Measurements from ENCODE around the gene RHOXF2B.
"Not testable (repeated sequence)": the region's sequence is repeated elsewhere in the genome, so short reads cannot be mapped to it uniquely, and the experiment has no call there.

DNA sequence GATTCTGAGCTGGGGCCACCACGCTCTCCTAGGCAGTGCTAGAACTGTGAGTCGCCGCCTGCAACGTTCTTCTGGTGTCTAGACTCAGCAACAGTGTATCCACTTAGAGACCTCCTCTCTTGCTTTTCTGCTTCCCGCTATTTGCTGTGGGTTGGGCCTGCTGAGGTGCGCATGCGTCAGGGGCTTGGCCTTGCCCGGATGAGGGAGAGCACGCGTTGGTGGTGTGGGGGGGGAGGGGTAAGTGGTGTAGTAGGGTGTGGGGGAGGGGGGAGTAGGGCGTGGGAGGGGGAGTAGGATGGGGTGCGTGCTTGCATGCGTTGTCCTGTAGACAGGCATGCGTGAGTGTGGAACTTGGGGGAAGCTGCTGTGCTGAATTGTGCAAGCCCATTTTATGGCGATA lies at the start of gene RHOXF2B:
- TF ChIP-seq, protein P1, sequence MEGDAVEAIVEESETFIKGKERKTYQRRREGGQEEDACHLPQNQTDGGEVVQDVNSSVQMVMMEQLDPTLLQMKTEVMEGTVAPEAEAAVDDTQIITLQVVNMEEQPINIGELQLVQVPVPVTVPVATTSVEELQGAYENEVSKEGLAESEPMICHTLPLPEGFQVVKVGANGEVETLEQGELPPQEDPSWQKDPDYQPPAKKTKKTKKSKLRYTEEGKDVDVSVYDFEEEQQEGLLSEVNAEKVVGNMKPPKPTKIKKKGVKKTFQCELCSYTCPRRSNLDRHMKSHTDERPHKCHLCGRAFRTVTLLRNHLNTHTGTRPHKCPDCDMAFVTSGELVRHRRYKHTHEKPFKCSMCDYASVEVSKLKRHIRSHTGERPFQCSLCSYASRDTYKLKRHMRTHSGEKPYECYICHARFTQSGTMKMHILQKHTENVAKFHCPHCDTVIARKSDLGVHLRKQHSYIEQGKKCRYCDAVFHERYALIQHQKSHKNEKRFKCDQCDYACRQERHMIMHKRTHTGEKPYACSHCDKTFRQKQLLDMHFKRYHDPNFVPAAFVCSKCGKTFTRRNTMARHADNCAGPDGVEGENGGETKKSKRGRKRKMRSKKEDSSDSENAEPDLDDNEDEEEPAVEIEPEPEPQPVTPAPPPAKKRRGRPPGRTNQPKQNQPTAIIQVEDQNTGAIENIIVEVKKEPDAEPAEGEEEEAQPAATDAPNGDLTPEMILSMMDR (IDR thresholded peaks at IDR 0.05), result not testable (repeated sequence)
- TF ChIP-seq POLR2A (IDR thresholded peaks at IDR 0.05), result not testable (repeated sequence)

Data from thyroid gland (tissue), 4 donors.